Upper lobe of right lung (tissue), 1 donor: Measurements from ENCODE around the gene SMAD2. TPM values are rescaled to one million over a fixed set of nuclear protein-coding genes. Genes with fewer than 3 reads are reported as not detected.

Experiments
- ATAC-seq: fragments of 200-7000 bp; cut with Tn5 transposase; one replicate; pipeline ENCODE4 v1.9.1; 2020; ENCODE audit warnings: mild to moderate bottlenecking, moderate library complexity
- DNase-seq: peaks from one replicate; pipeline ENCODE4 v3.0.0-alpha.2; 2020
- H3K27ac ChIP-seq: fragments of 200-600 bp; one replicate; pipeline ENCODE4 v1.8.0; 2022
- H3K27me3 ChIP-seq: fragments of 200-600 bp; one replicate; pipeline ENCODE4 v1.8.0; 2022; ENCODE audit warnings: mild to moderate bottlenecking
- H3K36me3 ChIP-seq: fragments of 200-600 bp; one replicate; pipeline ENCODE4 v1.8.0; 2022
- H3K4me1 ChIP-seq: fragments of 200-600 bp; one replicate; pipeline ENCODE4 v1.8.0; 2022
- H3K4me3 ChIP-seq: fragments of 200-600 bp; one replicate; pipeline ENCODE4 v1.8.0; 2022; ENCODE audit warnings: mild to moderate bottlenecking
- H3K9me3 ChIP-seq: fragments of 200-600 bp; one replicate; pipeline ENCODE4 v1.8.0; 2022
- intact Hi-C: fragments of 100-400 bp; cut with DNase I; formaldehyde crosslinking; loops from one replicate; pipeline ENCODE4 v1.11.0; 2022
- total RNA-seq: library from RNA; stranded (reverse); fragmentation: NEBNext Ultra II Directional; extraction: Animal tissue kit (Norgen Biotek cat#: 25700); gene quantifications from one replicate; pipeline ENCODE4 v1.2.1, GENCODE V29; 2021
- TF ChIP-seq, protein P1 (sequence below): fragments of 200-600 bp; IDR thresholded peaks from one replicate; pipeline ENCODE4 v1.8.0; 2022; ENCODE audit warnings: antibody characterized with exemption
- donor health status: DM: no; HTN: yes; CAD: no; lungs with severe emphysema.

Gene SMAD2
- total RNA-seq, 1 donor from 2014 or later, result 160 TPM

DNA sequence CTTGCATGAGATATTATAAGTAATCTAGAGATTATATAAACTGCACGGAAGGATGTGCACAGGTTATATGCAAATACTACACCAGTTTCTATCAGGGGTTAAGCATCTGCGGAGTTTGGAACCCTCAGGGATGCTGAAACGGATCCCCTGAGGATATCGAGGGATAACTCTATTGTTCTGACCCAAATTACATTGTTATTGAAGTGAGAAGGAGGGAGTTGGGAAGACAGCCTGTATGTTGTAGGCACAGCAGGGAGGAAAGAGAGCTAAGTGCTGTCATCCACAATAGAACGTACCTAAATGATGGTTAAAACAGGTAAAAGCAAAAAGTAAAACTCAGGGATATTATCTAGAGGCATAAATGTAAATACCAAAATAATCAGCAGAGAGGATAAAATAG, 44.6 kb upstream of the SMAD2 start:
- Histone ChIP-seq H3K4me3 (no peak overlapping the region), H3K27ac (no peak overlapping the region), H3K9me3 (no peaks in the 10 kb centered on the region), H3K4me1 (no peaks in the 10 kb centered on the region), H3K36me3 (no peaks in the 10 kb centered on the region), H3K27me3 (peaks cover 4% of the 10 kb centered on the region)
- TF ChIP-seq, protein P1, sequence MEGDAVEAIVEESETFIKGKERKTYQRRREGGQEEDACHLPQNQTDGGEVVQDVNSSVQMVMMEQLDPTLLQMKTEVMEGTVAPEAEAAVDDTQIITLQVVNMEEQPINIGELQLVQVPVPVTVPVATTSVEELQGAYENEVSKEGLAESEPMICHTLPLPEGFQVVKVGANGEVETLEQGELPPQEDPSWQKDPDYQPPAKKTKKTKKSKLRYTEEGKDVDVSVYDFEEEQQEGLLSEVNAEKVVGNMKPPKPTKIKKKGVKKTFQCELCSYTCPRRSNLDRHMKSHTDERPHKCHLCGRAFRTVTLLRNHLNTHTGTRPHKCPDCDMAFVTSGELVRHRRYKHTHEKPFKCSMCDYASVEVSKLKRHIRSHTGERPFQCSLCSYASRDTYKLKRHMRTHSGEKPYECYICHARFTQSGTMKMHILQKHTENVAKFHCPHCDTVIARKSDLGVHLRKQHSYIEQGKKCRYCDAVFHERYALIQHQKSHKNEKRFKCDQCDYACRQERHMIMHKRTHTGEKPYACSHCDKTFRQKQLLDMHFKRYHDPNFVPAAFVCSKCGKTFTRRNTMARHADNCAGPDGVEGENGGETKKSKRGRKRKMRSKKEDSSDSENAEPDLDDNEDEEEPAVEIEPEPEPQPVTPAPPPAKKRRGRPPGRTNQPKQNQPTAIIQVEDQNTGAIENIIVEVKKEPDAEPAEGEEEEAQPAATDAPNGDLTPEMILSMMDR, result no peak
- ATAC-seq, result no peak
- no peak for DNase-seq
- intact Hi-C loops, result no loop called here

GRCh38 chr18:47970664-47971531, 40.4 kb upstream of the SMAD2 start:
- no peaks in the 10 kb centered on the region for H3K36me3 ChIP-seq
- H3K27me3 ChIP-seq, result peaks cover 4% of the 10 kb centered on the region
- no peak overlapping the region for H3K27ac ChIP-seq
- ATAC-seq, result peak; percentile 50
- H3K4me1 ChIP-seq, result no peaks in the 10 kb centered on the region
- H3K4me3 ChIP-seq, result no peak overlapping the region
- H3K9me3 ChIP-seq, result no peaks in the 10 kb centered on the region
- TF ChIP-seq, protein P1, result no peak
- DNase-seq, result no peak
- intact Hi-C loops, result no loop called here

GRCh38 chr18:47969816-47970215, 39.4 kb upstream of the SMAD2 start:
- Histone ChIP-seq H3K9me3 (no peaks in the 10 kb centered on the region), H3K4me1 (no peaks in the 10 kb centered on the region), H3K27ac (no peak overlapping the region), H3K36me3 (no peaks in the 10 kb centered on the region), H3K27me3 (peaks cover 4% of the 10 kb centered on the region), H3K4me3 (no peak overlapping the region)
- DNase-seq (no peak), ATAC-seq (no peak)
- intact Hi-C loops, result no loop called here
- TF ChIP-seq, protein P1, result no peak

DNA sequence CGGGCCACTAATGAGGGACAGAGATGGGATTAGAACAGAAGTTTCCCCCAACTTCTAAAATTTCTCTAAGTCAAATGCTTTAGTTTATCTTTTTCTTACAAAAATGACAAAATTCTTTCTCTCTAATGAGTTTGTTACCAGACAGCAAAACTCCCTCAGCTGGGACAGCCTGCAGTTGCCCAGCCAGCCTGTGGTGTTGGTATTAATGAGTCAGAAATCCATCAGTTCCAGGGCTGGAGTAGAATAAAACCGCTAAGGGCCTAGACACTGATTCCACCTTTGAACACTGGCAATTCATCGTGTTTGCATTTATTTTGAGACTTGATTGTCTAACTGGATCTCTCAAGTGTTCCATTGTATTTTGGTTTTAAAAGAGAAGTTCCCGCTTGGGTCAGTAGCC, 38.3 kb upstream of the SMAD2 start:
- no peak for ATAC-seq

DNA sequence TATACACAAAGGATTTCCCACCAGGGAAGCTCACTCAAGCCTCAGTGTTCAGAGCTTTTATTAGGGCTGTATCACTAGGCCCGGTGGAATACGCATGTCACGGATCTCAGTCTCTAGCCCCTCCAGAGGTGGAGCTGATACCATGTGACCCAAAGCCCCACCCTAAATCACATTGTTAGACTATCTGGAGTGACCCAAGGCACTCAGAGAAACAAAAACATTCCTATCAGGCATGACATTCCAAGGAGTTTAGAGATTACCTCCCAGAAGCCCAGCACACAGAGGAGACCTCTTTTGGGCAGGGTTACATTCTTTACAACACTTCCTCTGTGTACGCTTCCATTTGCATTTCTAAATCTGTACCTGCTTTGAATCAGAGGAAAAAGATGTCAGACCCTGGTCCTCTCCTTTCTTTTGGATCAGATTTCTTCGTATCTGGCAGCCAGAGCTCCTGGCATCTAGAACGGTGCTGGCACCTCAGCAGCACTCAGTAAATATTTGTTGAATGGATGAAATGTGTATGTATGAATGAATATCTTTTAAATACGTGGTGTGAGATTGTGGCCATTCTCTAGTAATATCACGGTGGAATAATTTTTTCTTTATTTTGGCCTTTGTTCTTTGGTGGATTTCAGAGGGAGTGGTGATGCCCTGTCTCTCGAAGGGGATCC, 37.7 kb upstream of the SMAD2 start:
- Histone ChIP-seq H3K4me1 (no peaks in the 10 kb centered on the region), H3K36me3 (no peaks in the 10 kb centered on the region), H3K27me3 (no peaks in the 10 kb centered on the region), H3K9me3 (no peaks in the 10 kb centered on the region), H3K4me3 (no peak overlapping the region), H3K27ac (no peak overlapping the region)
- TF ChIP-seq, protein P1, result no peak
- ATAC-seq (peak; percentile 90), DNase-seq (no peak)
- intact Hi-C loops, result no loop called here

More for the DNA sequence above, 38.3 kb upstream of the SMAD2 start:
- DNase-seq, result no peak
- intact Hi-C loops, result no loop called here
- H3K4me1 ChIP-seq, result no peaks in the 10 kb centered on the region
- H3K9me3 ChIP-seq, result no peaks in the 10 kb centered on the region
- TF ChIP-seq, protein P1, result no peak
- H3K27me3 ChIP-seq, result peaks cover 4% of the 10 kb centered on the region
- no peak overlapping the region for H3K27ac ChIP-seq
- H3K36me3 ChIP-seq, result no peaks in the 10 kb centered on the region
- no peak overlapping the region for H3K4me3 ChIP-seq
